ENCODE data around the gene FUBP3.

The FUBP3 gene

GRCh38 chr9:130672466-130672865, 93.1 kb downstream of the FUBP3 start:
- no peaks in the 10 kb centered on the region for H3K4me1 ChIP-seq (ENCODE audit: control insufficient read depth, low read length)
- H3F3A ChIP-seq (ENCODE audit: control insufficient read depth, insufficient read depth) = no peaks in the 10 kb centered on the region
- no peaks in the 10 kb centered on the region for H3K27me3 ChIP-seq (ENCODE audit: control insufficient read depth, low read length)

GRCh38 chr9:130672933-130673615, 93.7 kb downstream of the FUBP3 start:
- no peaks in the 10 kb centered on the region for H4K20me1 ChIP-seq (ENCODE audit: control insufficient read depth, insufficient read depth, low read depth, low read length)
- H3K27ac ChIP-seq (ENCODE audit: low read depth, low read length) = no peak overlapping the region
- H3K4me1 ChIP-seq (ENCODE audit: control insufficient read depth, low read length) = no peaks in the 10 kb centered on the region
- no peak overlapping the region for H3K4me3 ChIP-seq (ENCODE audit: low read length)
- no peaks in the 10 kb centered on the region for H3K9me3 ChIP-seq (ENCODE audit: control insufficient read depth, insufficient read depth, low read length)
- H3K27me3 ChIP-seq (ENCODE audit: control insufficient read depth, low read length) = no peaks in the 10 kb centered on the region
- no peaks in the 10 kb centered on the region for H3K79me2 ChIP-seq (ENCODE audit: control insufficient read depth, low read length)
- H3K4me2 ChIP-seq (ENCODE audit: low read length) = no peak overlapping the region
- H3K9me2 ChIP-seq (replicated peaks; ENCODE audit: control insufficient read depth, low read length) = no peaks in the 10 kb centered on the region
- TF ChIP-seq EZH2phosphoT487 (IDR thresholded peaks at IDR 0.05; ENCODE audit: borderline replicate concordance, low read length) (no peak), CTCF (IDR thresholded peaks at IDR 0.05; ENCODE audit: low read depth, low read length, poor library complexity, severe bottlenecking) (no peak)
- no peaks in the 10 kb centered on the region for H3K36me3 ChIP-seq (ENCODE audit: control insufficient read depth, low read length)
- H3F3A ChIP-seq (ENCODE audit: control insufficient read depth, insufficient read depth) = no peaks in the 10 kb centered on the region

More at GRCh38 chr9:130672466-130672865, 93.1 kb downstream of the FUBP3 start:
- H3K4me2 ChIP-seq (ENCODE audit: low read length) = no peak overlapping the region
- H3K27ac ChIP-seq (ENCODE audit: low read depth, low read length) = no peak overlapping the region
- H3K9me3 ChIP-seq (ENCODE audit: control insufficient read depth, insufficient read depth, low read length) = no peaks in the 10 kb centered on the region
- TF ChIP-seq CTCF (IDR thresholded peaks at IDR 0.05; ENCODE audit: low read depth, low read length, poor library complexity, severe bottlenecking) (no peak), EZH2phosphoT487 (IDR thresholded peaks at IDR 0.05; ENCODE audit: borderline replicate concordance, low read length) (no peak)
- no peaks in the 10 kb centered on the region for H3K36me3 ChIP-seq (ENCODE audit: control insufficient read depth, low read length)
- no peaks in the 10 kb centered on the region for H3K9me2 ChIP-seq (replicated peaks; ENCODE audit: control insufficient read depth, low read length)
- H3K4me3 ChIP-seq (ENCODE audit: low read length) = no peak overlapping the region
- H3K79me2 ChIP-seq (ENCODE audit: control insufficient read depth, low read length) = no peaks in the 10 kb centered on the region
- no peaks in the 10 kb centered on the region for H4K20me1 ChIP-seq (ENCODE audit: control insufficient read depth, insufficient read depth, low read depth, low read length)

- Histone ChIP-seq H3K4me1 (ENCODE audit: control insufficient read depth, low read length) (no peaks in the 10 kb centered on the region), H4K20me1 (ENCODE audit: control insufficient read depth, insufficient read depth, low read depth, low read length) (no peaks in the 10 kb centered on the region), H3K27me3 (ENCODE audit: control insufficient read depth, low read length) (no peaks in the 10 kb centered on the region), H3K36me3 (ENCODE audit: control insufficient read depth, low read length) (no peaks in the 10 kb centered on the region), H3K9me2 (replicated peaks; ENCODE audit: control insufficient read depth, low read length) (no peaks in the 10 kb centered on the region), H3K9me3 (ENCODE audit: control insufficient read depth, insufficient read depth, low read length) (no peaks in the 10 kb centered on the region), H3K27ac (ENCODE audit: low read depth, low read length) (no peak overlapping the region), H3F3A (ENCODE audit: control insufficient read depth, insufficient read depth) (no peaks in the 10 kb centered on the region), H3K4me3 (ENCODE audit: low read length) (no peak overlapping the region), H3K79me2 (ENCODE audit: control insufficient read depth, low read length) (no peaks in the 10 kb centered on the region), H3K4me2 (ENCODE audit: low read length) (no peak overlapping the region)
- no peak for TF ChIP-seq CTCF (IDR thresholded peaks at IDR 0.05; ENCODE audit: low read depth, low read length, poor library complexity, severe bottlenecking)
- no peak for TF ChIP-seq EZH2phosphoT487 (IDR thresholded peaks at IDR 0.05; ENCODE audit: borderline replicate concordance, low read length)
Measured at GRCh38 chr9:130675396-130675795, 96.0 kb downstream of the FUBP3 start.

All from DOHH2 (cell line).